Coronary artery (tissue), 2 donors: ENCODE measurements around the gene RNF223.
"Not testable (repeated sequence)": the region's sequence is repeated elsewhere in the genome, so short reads cannot be mapped to it uniquely, and the experiment has no call there.

ENCODE experiments used
- DNase-seq: peaks from one replicate; pipeline ENCODE4 v3.0.0-alpha.2; 2017; ENCODE audit warnings: low spot score
- H3K27ac ChIP-seq, 2 donors: fragments of 200-600 bp; sonication (generic); one replicate each; pipeline ENCODE4 v1.5.1; 2016 to 2019
- H3K4me3 ChIP-seq: fragments of 200-600 bp; sonication (generic); 2 replicates; pipeline ENCODE4 v1.5.1; 2016; ENCODE audit warnings: mild to moderate bottlenecking, moderate library complexity
- TF ChIP-seq, protein P1 (sequence below): fragments of 200-600 bp; sonication (generic); IDR thresholded peaks from one replicate; pipeline ENCODE4 v1.5.1; 2019; ENCODE audit warnings: antibody characterized with exemption

RNF223 gene

DNA sequence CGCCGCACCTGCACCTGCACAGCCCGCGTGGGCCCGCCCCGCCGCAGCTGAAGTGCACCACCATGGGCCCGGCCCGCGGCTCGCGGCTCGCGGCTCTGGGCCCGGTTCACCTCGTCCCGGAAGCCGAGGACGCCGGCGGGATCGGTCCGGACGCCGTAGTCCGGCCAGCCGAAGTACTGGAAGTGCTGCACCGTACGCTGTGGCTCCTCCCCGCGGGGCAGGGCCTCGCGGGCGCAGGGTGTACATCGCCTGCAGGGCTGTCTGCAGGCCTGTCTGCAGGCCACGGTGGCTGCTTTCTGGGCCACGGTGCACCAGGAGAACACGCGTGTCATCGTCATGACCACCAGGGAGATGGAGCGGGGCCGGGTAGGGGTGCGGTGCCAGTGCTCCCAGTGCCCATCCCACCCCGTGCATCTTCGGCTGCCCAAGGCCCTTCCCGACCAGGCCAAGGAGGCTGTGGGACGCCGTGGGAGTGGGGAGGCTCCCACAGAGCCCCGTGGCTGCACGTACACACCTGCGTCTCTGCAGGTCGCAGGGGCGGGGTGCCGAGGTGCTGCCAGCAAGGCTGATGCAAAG is 6.7 kb downstream of the RNF223 start:
- no peak for DNase-seq
- no peak overlapping the region for H3K27ac ChIP-seq
- H3K4me3 ChIP-seq: no peak overlapping the region
- TF ChIP-seq, protein P1, sequence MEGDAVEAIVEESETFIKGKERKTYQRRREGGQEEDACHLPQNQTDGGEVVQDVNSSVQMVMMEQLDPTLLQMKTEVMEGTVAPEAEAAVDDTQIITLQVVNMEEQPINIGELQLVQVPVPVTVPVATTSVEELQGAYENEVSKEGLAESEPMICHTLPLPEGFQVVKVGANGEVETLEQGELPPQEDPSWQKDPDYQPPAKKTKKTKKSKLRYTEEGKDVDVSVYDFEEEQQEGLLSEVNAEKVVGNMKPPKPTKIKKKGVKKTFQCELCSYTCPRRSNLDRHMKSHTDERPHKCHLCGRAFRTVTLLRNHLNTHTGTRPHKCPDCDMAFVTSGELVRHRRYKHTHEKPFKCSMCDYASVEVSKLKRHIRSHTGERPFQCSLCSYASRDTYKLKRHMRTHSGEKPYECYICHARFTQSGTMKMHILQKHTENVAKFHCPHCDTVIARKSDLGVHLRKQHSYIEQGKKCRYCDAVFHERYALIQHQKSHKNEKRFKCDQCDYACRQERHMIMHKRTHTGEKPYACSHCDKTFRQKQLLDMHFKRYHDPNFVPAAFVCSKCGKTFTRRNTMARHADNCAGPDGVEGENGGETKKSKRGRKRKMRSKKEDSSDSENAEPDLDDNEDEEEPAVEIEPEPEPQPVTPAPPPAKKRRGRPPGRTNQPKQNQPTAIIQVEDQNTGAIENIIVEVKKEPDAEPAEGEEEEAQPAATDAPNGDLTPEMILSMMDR: no peak

DNA sequence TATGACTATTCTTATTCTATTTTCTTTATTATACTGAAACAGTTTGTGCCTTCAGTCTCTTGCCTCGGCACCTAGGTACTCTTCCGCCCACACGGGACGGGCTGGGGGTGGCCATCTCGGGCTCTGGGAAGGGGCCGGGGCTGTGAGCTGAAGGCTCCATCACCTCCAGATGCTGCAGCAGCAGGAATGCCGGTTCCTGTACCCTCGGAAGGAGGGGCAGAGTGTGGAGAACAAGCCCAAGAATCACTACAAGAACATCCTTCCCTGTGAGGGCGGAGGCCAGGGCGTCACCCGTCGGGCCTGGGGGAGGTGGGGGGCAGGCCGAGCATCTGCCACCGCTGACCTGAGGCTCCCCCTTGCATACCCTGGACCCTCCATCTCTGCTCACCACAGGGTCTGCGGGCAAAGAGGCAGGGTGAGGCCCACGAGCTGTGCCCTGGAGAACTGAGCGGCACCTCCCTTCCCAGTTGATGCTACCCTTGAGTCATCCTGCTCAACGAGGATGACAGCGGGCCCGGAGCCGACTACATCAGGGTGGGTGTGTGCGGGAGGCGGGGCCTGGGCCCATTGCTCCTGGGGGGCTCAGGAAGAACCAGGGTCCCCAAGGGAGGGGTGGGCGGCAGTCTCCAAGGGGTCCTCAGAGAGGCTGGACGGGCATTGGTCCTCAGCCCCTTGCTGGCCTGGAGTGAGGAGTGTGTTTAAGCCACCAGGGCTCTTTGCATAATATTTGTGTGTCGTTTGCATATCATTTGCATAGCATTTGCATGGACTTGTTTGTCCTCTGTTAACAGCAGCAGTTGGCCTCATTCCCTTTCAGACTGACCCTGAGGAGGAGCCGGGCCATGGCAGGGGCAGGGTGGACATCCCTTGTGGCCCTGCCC is 7.5 kb downstream of the RNF223 start:
- no peak for DNase-seq
- H3K4me3 ChIP-seq: no peak overlapping the region
- TF ChIP-seq, protein P1: no peak
- H3K27ac ChIP-seq: no peak overlapping the region

GRCh38 chr1:1065940-1066304 is 8.2 kb downstream of the RNF223 start:
- H3K27ac ChIP-seq, DNase-seq, H3K4me3 ChIP-seq: not testable (repeated sequence)

GRCh38 chr1:1065265-1065939 is 8.7 kb downstream of the RNF223 start:
- no peak for DNase-seq
- Histone ChIP-seq H3K4me3 (no peak overlapping the region), H3K27ac (no peak overlapping the region)
- TF ChIP-seq, protein P1: no peak

- TF ChIP-seq, protein P1: peak; percentile 85
Observed at GRCh38 chr1:1063945-1064831, 9.9 kb downstream of the RNF223 start.

GRCh38 chr1:1063261-1063944 is 10.7 kb downstream of the RNF223 start:
- Histone ChIP-seq H3K4me3 (no peak overlapping the region), H3K27ac (no peak overlapping the region)
- no peak for DNase-seq
- TF ChIP-seq, protein P1: no peak

More at GRCh38 chr1:1063945-1064831, 9.9 kb downstream of the RNF223 start:
- no peak overlapping the region for H3K27ac ChIP-seq
- no peak overlapping the region for H3K4me3 ChIP-seq
- DNase-seq: no peak
